GM21423 (cell line): ENCODE results near the gene NDC1.

Source experiments
- ATAC-seq: cut with Tn5 transposase; IDR thresholded peaks from one replicate; pipeline ENCODE4 v1.9.1; 2021; ENCODE audit warnings: mild to moderate bottlenecking, moderate library complexity; ENCODE audit not compliant: unreplicated experiment

The NDC1 gene

GRCh38 chr1:53733447-53733931 is 104.6 kb downstream of the NDC1 start:
- no peak for ATAC-seq

GRCh38 chr1:53732912-53733317 is 105.2 kb downstream of the NDC1 start:
- no peak for ATAC-seq

GRCh38 chr1:53732409-53732808 is 105.7 kb downstream of the NDC1 start:
- no peak for ATAC-seq

- ATAC-seq = no peak
These were observed 106.3 kb downstream of the NDC1 start for GRCh38 chr1:53731779-53732305.

GRCh38 chr1:53731043-53731600 is 107.0 kb downstream of the NDC1 start:
- no peak for ATAC-seq

- ATAC-seq = no peak
These were observed 107.8 kb downstream of the NDC1 start for GRCh38 chr1:53730224-53730865.

- no peak for ATAC-seq
These were observed 108.5 kb downstream of the NDC1 start for GRCh38 chr1:53729456-53730223.

- no peak for ATAC-seq
These were observed 109.2 kb downstream of the NDC1 start for GRCh38 chr1:53728702-53729455.

- no peak for ATAC-seq
These were observed 109.9 kb downstream of the NDC1 start for GRCh38 chr1:53728196-53728595.

GRCh38 chr1:53727461-53728092 is 110.5 kb downstream of the NDC1 start:
- no peak for ATAC-seq

- ATAC-seq = no peak
These were observed 112.0 kb downstream of the NDC1 start for GRCh38 chr1:53726009-53726600.

GRCh38 chr1:53725238-53725689 is 112.8 kb downstream of the NDC1 start:
- no peak for ATAC-seq

GRCh38 chr1:53722025-53722424 is 116.1 kb downstream of the NDC1 start:
- no peak for ATAC-seq

- no peak for ATAC-seq
These were observed 117.0 kb downstream of the NDC1 start for GRCh38 chr1:53721088-53721487.

GRCh38 chr1:53719469-53719868 is 118.6 kb downstream of the NDC1 start:
- no peak for ATAC-seq

- no peak for ATAC-seq
These were observed 119.7 kb downstream of the NDC1 start for GRCh38 chr1:53718443-53718842.

GRCh38 chr1:53717025-53717804 is 120.9 kb downstream of the NDC1 start:
- no peak for ATAC-seq

- ATAC-seq = no peak
These were observed 121.9 kb downstream of the NDC1 start for GRCh38 chr1:53716150-53716549.

GRCh38 chr1:53715478-53715877 is 122.6 kb downstream of the NDC1 start:
- no peak for ATAC-seq
